Gastrocnemius medialis (tissue), 4 donors: ENCODE measurements around the gene SKAP2. TPM values are rescaled to one million over a fixed set of nuclear protein-coding genes. Genes with fewer than 3 reads are reported as not detected.

Experiments
- ATAC-seq, 2 donors: fragments of 150-250 bp; one replicate each; pipeline ENCODE4 v1.9.1; 2016
- DNase-seq, 2 donors: peaks; one replicate each; pipeline ENCODE4 v3.0.0-alpha.2; 2019
- H3K27ac ChIP-seq, 4 donors: fragments of 200-600 bp; sonication (generic); 1 replicate in 1 of 4; 2 replicates in 3 of 4; pipeline ENCODE4 v1.5.1; 2016 to 2018; ENCODE audit warnings: mild to moderate bottlenecking in 2 of 4, moderate library complexity in 1 of 4
- H3K27me3 ChIP-seq, 3 donors: fragments of 200-600 bp; sonication (generic) in 2 of 3; 1 replicate in 1 of 3; 2 replicates in 2 of 3; pipeline versions ENCODE4 v1.5.1 to v1.6.0; 2016 to 2019; ENCODE audit warnings: mild to moderate bottlenecking in 1 of 3, moderate library complexity in 1 of 3
- H3K36me3 ChIP-seq, 2 donors: fragments of 200-600 bp; sonication (generic) in 1 of 2; one replicate each; pipeline ENCODE4 v1.5.1; 2017 to 2018
- H3K4me1 ChIP-seq, 2 donors: fragments of 200-600 bp; sonication (generic) in 1 of 2; one replicate each; pipeline ENCODE4 v1.5.1; 2016 to 2017; ENCODE audit warnings: mild to moderate bottlenecking in 2 of 2
- H3K4me3 ChIP-seq, 4 donors: fragments of 200-600 bp; sonication (generic) in 3 of 4; 1 replicate in 1 of 4; 2 replicates in 3 of 4; pipeline ENCODE4 v1.5.1; 2016 to 2019; ENCODE audit warnings: mild to moderate bottlenecking in 2 of 4
- H3K9me3 ChIP-seq, 3 donors: fragments of 200-600 bp; sonication (generic) in 2 of 3; 1 replicate in 1 of 3; 2 replicates in 2 of 3; pipeline ENCODE4 v1.5.1; 2016 to 2019
- POLR2A ChIP-seq, 2 donors: fragments of 450-650 bp; IDR thresholded peaks; one replicate each; pipeline ENCODE4 v1.6.1; 2017; ENCODE audit warnings: antibody characterized with exemption in 2 of 2, mild to moderate bottlenecking in 2 of 2, moderate library complexity in 2 of 2
- in situ Hi-C, 4 donors: fragments of 200-750 bp; cut with MboI; loops; one replicate each; pipeline versions ENCODE4 v1.15.0 to v1.8.0; 2017; ENCODE audit warnings: low sequenced_read_pairs in 4 of 4
- intact Hi-C: fragments of 100-400 bp; cut with DNase I; formaldehyde crosslinking; loops from one replicate; pipeline ENCODE4 v1.15.1; 2023; ENCODE audit warnings: low total_unique reads
- total RNA-seq, 4 donors: library from RNA; depleted of rRNA; stranded (reverse); fragments of >200 nt; gene quantifications; one replicate each; pipeline versions ENCODE4 v1.1.0 to v1.2.3, GENCODE V29; 2016
- TF ChIP-seq, protein P1 (sequence below), 5 experiments: fragments of 450-650 bp in 3 of 5; fragments of 200-600 bp in 2 of 5; sonication (generic) in 2 of 5; IDR thresholded peaks in 4 of 5; conservative IDR thresholded peaks in 1 of 5; 1 replicate in 4 of 5; 2 replicates in 1 of 5; pipeline ENCODE4 v1.5.1; 2016 to 2019; ENCODE audit warnings: antibody characterized with exemption in 5 of 5, mild to moderate bottlenecking in 3 of 5, moderate library complexity in 3 of 5

Gene SKAP2
- total RNA-seq, 4 donors from 2014 or later: 6.1 to 23.5 (median 17.1) TPM

GRCh38 chr7:26860361-26860760 lies 4.0 kb downstream of the SKAP2 start:
- no peak for ATAC-seq
- H3K9me3 ChIP-seq: no peaks in the 10 kb centered on the region
- no peak for DNase-seq
- no peak overlapping the region for H3K4me3 ChIP-seq
- in situ Hi-C loops: loop anchor here in 3 of 4 donors (25.0 kb wide), 2 partner anchors 648 to 998 kb away; partner anchors contain the start of genes CBX3 (in 1 of the 3) and HNRNPA2B1 (in 1 of the 3)
- no peak overlapping the region for H3K27ac ChIP-seq
- H3K36me3 ChIP-seq: no peaks in the 10 kb centered on the region
- intact Hi-C loops: loop anchor here (5.0 to 10.0 kb wide), 3 partner anchors 466 to 998 kb away; partner anchors contain the start of genes CBX3 and HNRNPA2B1
- no peaks in the 10 kb centered on the region for H3K4me1 ChIP-seq
- TF ChIP-seq POLR2A (IDR thresholded peaks at IDR 0.05): no peak
- TF ChIP-seq, protein P1, sequence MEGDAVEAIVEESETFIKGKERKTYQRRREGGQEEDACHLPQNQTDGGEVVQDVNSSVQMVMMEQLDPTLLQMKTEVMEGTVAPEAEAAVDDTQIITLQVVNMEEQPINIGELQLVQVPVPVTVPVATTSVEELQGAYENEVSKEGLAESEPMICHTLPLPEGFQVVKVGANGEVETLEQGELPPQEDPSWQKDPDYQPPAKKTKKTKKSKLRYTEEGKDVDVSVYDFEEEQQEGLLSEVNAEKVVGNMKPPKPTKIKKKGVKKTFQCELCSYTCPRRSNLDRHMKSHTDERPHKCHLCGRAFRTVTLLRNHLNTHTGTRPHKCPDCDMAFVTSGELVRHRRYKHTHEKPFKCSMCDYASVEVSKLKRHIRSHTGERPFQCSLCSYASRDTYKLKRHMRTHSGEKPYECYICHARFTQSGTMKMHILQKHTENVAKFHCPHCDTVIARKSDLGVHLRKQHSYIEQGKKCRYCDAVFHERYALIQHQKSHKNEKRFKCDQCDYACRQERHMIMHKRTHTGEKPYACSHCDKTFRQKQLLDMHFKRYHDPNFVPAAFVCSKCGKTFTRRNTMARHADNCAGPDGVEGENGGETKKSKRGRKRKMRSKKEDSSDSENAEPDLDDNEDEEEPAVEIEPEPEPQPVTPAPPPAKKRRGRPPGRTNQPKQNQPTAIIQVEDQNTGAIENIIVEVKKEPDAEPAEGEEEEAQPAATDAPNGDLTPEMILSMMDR (IDR thresholded peaks at IDR 0.05 in 4 of 5, conservative IDR thresholded peaks at IDR 0.05 in 1 of 5): no peak
- peaks cover 56 to 76% (median 62%) of the 10 kb centered on the region in 3 donors for H3K27me3 ChIP-seq

DNA sequence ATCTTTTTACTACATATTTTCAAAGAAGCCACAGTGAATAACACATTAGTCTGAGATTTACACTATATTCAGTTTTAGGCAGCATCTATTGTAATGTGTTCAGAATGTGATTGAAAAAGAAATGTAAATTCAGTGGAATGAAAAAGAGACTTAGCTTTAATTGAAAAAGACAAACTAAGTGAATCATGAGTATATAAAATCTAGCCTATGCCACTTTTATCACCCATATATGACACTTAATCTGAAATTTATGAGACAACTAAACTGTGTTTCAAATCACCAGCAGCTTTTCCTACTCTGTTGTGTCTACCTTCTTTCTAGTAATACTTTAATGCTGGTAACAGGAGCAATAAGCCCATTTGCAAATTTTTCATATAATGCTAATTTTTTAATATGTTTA lies 4.7 kb downstream of the SKAP2 start:
- intact Hi-C loops: loop anchor here (5.0 to 10.0 kb wide), 3 partner anchors 465 to 997 kb away; partner anchors contain the start of genes CBX3 and HNRNPA2B1

GRCh38 chr7:26858735-26859134 lies 5.7 kb downstream of the SKAP2 start:
- ATAC-seq (no peak), DNase-seq (no peak)
- H3K4me1 ChIP-seq: no peaks in the 10 kb centered on the region
- no peaks in the 10 kb centered on the region for H3K9me3 ChIP-seq
- H3K27me3 ChIP-seq: peaks cover 64 to 82% (median 69%) of the 10 kb centered on the region in 3 donors
- in situ Hi-C loops: loop anchor here (5.0 to 25.0 kb wide), 7 partner anchors 286 to 996 kb away; partner anchors contain the start of genes HOXA6 (in 2 of the 4), CBX3 (in 1 of the 4), HNRNPA2B1 (in 1 of the 4) and HOXA5 (in 1 of the 4)
- intact Hi-C loops: no loop called here
- no peak overlapping the region for H3K27ac ChIP-seq
- H3K4me3 ChIP-seq: no peak overlapping the region
- H3K36me3 ChIP-seq: no peaks in the 10 kb centered on the region
- TF ChIP-seq, protein P1 (IDR thresholded peaks at IDR 0.05 in 4 of 5, conservative IDR thresholded peaks at IDR 0.05 in 1 of 5): no peak
- TF ChIP-seq POLR2A (IDR thresholded peaks at IDR 0.05): no peak

More for the DNA sequence above, 4.7 kb downstream of the SKAP2 start:
- TF ChIP-seq, protein P1 (IDR thresholded peaks at IDR 0.05 in 4 of 5, conservative IDR thresholded peaks at IDR 0.05 in 1 of 5): no peak
- no peak for TF ChIP-seq POLR2A (IDR thresholded peaks at IDR 0.05)
- Histone ChIP-seq H3K27ac (no peak overlapping the region), H3K27me3 (peaks cover 63 to 82% (median 68%) of the 10 kb centered on the region in 3 donors), H3K9me3 (no peaks in the 10 kb centered on the region), H3K4me3 (no peak overlapping the region), H3K4me1 (no peaks in the 10 kb centered on the region), H3K36me3 (no peaks in the 10 kb centered on the region)
- DNase-seq: no peak
- in situ Hi-C loops: loop anchor here (5.0 to 25.0 kb wide), 7 partner anchors 285 to 997 kb away; partner anchors contain the start of genes HOXA6 (in 2 of the 4), CBX3 (in 1 of the 4), HNRNPA2B1 (in 1 of the 4) and HOXA5 (in 1 of the 4)
- no peak for ATAC-seq

- ATAC-seq (no peak), DNase-seq (no peak)
- H3K27me3 ChIP-seq: peaks cover 65 to 82% (median 65%) of the 10 kb centered on the region in 3 donors
- TF ChIP-seq POLR2A (IDR thresholded peaks at IDR 0.05): no peak
- TF ChIP-seq, protein P1 (IDR thresholded peaks at IDR 0.05 in 4 of 5, conservative IDR thresholded peaks at IDR 0.05 in 1 of 5): no peak
- H3K36me3 ChIP-seq: no peaks in the 10 kb centered on the region
- no peaks in the 10 kb centered on the region for H3K9me3 ChIP-seq
- intact Hi-C loops (no loop called here), in situ Hi-C loops (loop anchor here (5.0 to 25.0 kb wide), 7 partner anchors 287 to 996 kb away; partner anchors contain the start of genes HOXA6 (in 2 of the 4), CBX3 (in 1 of the 4), HNRNPA2B1 (in 1 of the 4) and HOXA5 (in 1 of the 4))
- H3K4me1 ChIP-seq: no peaks in the 10 kb centered on the region
- H3K4me3 ChIP-seq: peak overlapping the region in 1 of 4 donors; percentile 31
- peak overlapping the region in 1 of 4 donors; percentile 63 for H3K27ac ChIP-seq
These were observed 6.1 kb downstream of the SKAP2 start for GRCh38 chr7:26858241-26858715.
